ENCODE measurements around the gene UBE2L3.

Gene UBE2L3

GRCh38 chr22:21665047-21665851 lies 97.7 kb downstream of the UBE2L3 start:
- TF ChIP-seq CTCF (IDR thresholded peaks at IDR 0.05; ENCODE audit: unreplicated experiment in 3 of 3), result no peak
- Mint-ChIP-seq H3K4me3 (peak overlapping the region; percentile 95 to 96 (median 95)), H3K27ac (peak overlapping the region in 2 of 3 experiments; percentile 87 to 95), H3K36me3 (ENCODE audit: low read depth) (peaks cover 3% of the 10 kb centered on the region), H3K27me3 (ENCODE audit: low read depth) (peaks cover 4% of the 10 kb centered on the region), H3K4me1 (peaks cover 14% of the 10 kb centered on the region), H3K9me3 (no peaks in the 10 kb centered on the region)

- H3K9me3 Mint-ChIP-seq, result no peaks in the 10 kb centered on the region
- H3K27me3 Mint-ChIP-seq (ENCODE audit: low read depth), result no peaks in the 10 kb centered on the region
- peaks cover 12% of the 10 kb centered on the region for H3K36me3 Mint-ChIP-seq (ENCODE audit: low read depth)
- peak overlapping the region; percentile 55 to 95 (median 62) for H3K27ac Mint-ChIP-seq
- H3K4me1 Mint-ChIP-seq, result peaks cover 14% of the 10 kb centered on the region
- no peak for TF ChIP-seq CTCF (IDR thresholded peaks at IDR 0.05; ENCODE audit: unreplicated experiment in 3 of 3)
- peak overlapping the region; percentile 95 to 96 (median 95) for H3K4me3 Mint-ChIP-seq
Observed at GRCh38 chr22:21666786-21667185, 99.3 kb downstream of the UBE2L3 start.

- peak overlapping the region; percentile 60 to 75 (median 62) for H3K4me3 Mint-ChIP-seq
- H3K27ac Mint-ChIP-seq, result peak overlapping the region in 1 of 3 experiments; percentile 88
- peaks cover 10% of the 10 kb centered on the region for H3K4me1 Mint-ChIP-seq
- H3K9me3 Mint-ChIP-seq, result no peaks in the 10 kb centered on the region
- peaks cover 31% of the 10 kb centered on the region for H3K36me3 Mint-ChIP-seq (ENCODE audit: low read depth)
- TF ChIP-seq CTCF (IDR thresholded peaks at IDR 0.05; ENCODE audit: unreplicated experiment in 3 of 3), result no peak
- no peaks in the 10 kb centered on the region for H3K27me3 Mint-ChIP-seq (ENCODE audit: low read depth)
Observed at GRCh38 chr22:21669026-21669425, 101.5 kb downstream of the UBE2L3 start.

GRCh38 chr22:21672107-21672629 lies 104.7 kb downstream of the UBE2L3 start:
- Mint-ChIP-seq H3K9me3 (peaks cover 3% of the 10 kb centered on the region), H3K4me1 (peaks cover 5% of the 10 kb centered on the region), H3K27me3 (ENCODE audit: low read depth) (no peaks in the 10 kb centered on the region), H3K27ac (no peak overlapping the region), H3K36me3 (ENCODE audit: low read depth) (peaks cover 58% of the 10 kb centered on the region), H3K4me3 (no peak overlapping the region)
- TF ChIP-seq CTCF (IDR thresholded peaks at IDR 0.05; ENCODE audit: unreplicated experiment in 3 of 3), result no peak
